ENCODE data around the gene PLCH1. TPM values are rescaled to one million over a fixed set of nuclear protein-coding genes. Genes with fewer than 3 reads are reported as not detected.

The PLCH1 gene
- total RNA-seq, 1 donor from 2014 or later, result 8.0 TPM

DNA sequence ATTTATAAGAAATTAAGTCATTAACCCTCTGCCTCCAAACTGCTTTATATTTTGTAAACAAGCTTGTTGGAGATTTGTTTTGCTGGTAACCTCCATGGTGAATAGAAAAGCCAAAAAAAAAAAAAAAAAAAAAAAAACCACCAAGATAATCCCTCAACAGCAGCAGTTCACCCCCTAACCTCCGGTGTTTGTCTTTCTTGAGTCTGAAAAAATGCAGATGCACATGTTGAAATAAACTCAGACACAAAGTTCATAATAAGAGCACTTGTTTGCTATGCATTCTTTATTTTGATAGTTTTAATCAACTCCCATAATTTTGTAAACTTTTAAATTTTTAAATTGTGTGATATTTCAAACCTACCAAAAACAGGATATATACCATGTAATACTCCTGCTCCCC, 1.8 kb upstream of the PLCH1 start:
- DNase-seq (ENCODE audit: low spot score), result no peak

DNA sequence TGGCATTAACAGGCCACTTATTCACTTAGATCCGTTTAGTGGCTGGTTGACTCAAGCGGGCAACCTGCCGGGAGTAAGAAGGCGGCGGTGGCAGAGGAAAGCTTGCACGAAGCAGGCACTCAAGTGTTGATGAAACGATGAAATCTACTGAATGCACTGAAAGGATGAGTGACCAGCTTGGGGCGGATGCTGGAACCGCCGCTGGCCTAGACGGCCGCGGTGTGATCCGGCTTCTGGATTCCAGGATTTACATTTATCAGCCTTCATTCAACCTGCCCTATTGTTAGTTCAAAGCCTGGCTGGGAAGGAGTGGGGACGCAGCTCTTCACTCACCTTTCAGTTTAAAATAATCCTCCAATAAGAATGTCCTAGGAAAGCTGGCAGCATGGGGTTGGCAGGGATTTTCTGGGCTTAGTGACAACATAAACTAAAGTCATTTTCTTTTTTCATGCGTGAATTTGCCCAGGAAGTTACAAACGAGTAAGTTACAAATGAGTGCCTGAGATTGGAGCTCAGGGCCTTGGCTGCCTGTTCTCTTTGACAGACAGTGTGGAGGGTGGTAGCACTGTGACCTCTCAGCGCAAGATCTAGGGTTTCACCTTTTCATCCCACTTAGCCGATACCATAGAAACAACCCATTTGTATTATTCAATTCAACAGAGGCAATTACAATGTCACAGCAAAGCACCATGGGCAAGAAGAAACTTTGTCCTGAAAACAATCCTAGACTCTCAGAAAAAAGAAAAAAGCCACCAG, 1.1 kb upstream of the PLCH1 start:
- peak; percentile 14 for DNase-seq (ENCODE audit: low spot score)

GRCh38 chr3:155744010-155744625, 753 bp downstream of the PLCH1 start:
- DNase-seq (ENCODE audit: low spot score), result peak; percentile 55

GRCh38 chr3:155743606-155744005, 1.3 kb downstream of the PLCH1 start:
- no peak for DNase-seq (ENCODE audit: low spot score)

- no peak for DNase-seq (ENCODE audit: low spot score)
Measured at GRCh38 chr3:155742349-155742965, 2.4 kb downstream of the PLCH1 start.

DNA sequence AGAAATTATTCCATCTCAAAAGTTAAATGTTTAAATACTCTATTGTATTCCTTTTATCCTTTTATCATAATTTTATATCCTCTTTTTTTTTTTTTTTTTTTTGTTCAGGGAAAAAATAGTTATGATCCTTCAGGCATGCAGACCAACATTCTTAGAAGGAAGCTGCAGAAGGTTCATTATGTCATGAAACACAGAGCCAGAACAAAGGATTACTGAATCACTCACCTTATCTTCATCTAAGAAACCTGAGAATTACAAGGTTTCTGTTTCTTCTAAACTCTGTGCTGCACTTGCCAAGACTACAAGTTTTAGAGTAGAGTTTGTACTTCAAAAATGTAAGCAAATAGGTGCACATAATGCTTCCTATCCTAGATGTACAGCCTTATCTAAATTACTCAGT, 3.3 kb downstream of the PLCH1 start:
- no peak for DNase-seq (ENCODE audit: low spot score)

DNA sequence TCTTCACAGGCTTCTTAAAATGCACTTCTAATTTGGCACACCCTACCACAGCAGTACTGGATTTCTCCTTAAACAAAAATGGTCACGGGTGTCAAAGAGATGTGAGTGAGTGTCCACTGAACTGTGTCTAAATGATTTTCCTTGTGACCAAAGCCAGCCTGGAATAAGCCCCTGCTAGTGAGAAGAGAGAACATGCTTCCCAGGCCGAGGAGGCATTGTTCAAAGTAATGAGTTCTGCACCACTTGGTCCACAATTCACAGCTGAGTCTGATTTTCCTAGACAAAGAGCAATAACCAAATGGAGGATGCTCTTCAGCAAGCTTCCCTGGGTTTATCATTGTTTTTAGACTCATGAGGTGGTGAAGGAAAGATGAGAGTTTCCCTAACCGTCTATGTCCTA, 3.8 kb downstream of the PLCH1 start:
- DNase-seq (ENCODE audit: low spot score), result no peak

- DNase-seq (ENCODE audit: low spot score), result no peak
Measured at GRCh38 chr3:155739154-155739553, 5.7 kb downstream of the PLCH1 start.

GRCh38 chr3:155738580-155739076, 6.2 kb downstream of the PLCH1 start:
- no peak for DNase-seq (ENCODE audit: low spot score)

DNA sequence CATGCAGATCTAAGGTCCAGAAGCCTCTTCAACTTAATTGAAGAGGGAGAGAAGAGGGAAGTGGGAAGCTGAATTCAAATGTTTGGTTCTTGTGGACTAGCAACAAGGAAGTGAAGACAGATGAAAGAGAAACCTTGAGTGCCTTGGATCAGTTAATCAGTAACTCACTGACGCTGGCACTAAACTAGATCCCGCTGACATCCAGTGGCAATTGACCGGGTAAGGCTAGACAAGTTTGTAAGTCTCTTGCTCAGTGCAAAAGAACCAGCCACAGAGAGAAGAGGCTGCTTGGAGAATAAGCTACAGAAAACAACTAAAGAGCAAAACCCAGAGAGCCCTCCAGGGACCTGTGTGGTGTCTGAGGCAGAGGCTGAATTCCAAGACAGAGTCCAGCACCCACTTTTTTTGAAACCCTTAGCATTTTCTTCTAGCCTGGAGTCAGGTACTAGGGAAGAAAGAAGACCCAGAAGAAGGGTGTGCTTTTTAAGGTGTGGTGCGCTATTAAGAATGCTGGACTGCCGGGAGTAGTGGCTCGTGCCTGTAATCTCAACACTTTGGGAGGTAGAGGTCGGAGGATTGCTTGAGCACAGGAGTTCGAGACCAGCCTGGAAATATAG, 6.9 kb downstream of the PLCH1 start:
- peak; percentile 82 for DNase-seq (ENCODE audit: low spot score)

DNA sequence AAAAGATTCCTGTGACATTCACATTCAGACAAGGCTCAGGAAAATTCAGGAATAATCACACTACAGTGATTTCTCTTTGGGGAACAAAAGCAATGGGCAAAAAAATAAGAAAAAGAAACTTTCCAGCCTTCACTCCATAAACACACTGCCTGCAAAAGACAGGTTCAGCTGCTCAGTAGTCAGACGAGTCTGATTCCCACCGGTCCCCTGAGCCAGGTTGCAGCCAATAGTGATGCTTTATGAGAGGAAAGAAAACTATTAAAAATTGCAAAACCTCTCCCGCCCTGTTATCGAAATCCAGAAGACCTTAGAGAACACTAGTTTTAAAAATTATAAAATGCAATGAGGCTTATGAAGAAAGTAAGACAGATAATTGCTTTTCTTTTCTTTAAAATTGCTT, 8.5 kb downstream of the PLCH1 start:
- DNase-seq (ENCODE audit: low spot score), result no peak

GRCh38 chr3:155730843-155731242, 14.0 kb downstream of the PLCH1 start:
- DNase-seq (ENCODE audit: low spot score), result no peak

DNA sequence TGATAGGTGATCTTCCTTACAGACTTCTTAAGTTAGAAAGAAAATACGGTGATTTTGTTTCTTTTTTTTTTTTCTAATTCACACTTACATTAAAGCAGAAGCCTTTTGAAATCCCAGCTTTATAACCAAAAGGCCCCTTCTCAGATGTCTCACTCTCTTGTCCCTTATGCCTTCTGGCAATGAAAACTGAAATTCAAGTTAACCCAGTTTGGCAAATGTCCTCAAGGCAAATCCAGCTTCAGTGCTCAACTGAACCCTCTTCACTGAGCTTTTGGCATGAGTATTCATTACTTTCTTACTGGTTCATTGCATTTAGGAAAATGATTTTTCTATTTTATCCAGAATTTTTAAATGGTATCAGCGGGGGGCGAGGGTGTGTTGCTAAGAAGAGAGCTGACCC, 17.0 kb downstream of the PLCH1 start:
- no peak for DNase-seq (ENCODE audit: low spot score)

GRCh38 chr3:155714295-155714718, 30.6 kb downstream of the PLCH1 start:
- no peak for DNase-seq (ENCODE audit: low spot score)

DNA sequence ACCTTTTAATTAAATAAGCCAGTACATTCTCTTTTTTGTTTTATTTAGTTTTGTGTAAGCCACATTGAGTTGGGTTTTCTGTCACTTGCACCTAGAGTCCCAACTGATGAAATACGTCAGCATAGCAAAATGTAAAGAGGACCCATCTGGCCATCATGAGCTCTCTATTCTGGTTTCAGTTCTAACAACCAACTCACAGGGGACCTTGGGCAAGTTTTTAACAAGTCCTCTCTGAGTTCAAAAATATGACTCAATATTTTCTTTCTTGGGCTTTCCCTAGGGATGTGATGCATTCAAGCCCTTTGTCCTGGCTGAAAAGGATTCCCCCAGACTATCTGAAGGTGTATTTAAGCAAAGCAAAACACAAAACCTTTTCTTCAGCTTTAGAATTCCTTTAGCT, 32.9 kb downstream of the PLCH1 start:
- DNase-seq (ENCODE audit: low spot score), result no peak

- DNase-seq (ENCODE audit: low spot score), result no peak
Measured at GRCh38 chr3:155704771-155705559, 39.9 kb downstream of the PLCH1 start.

- no peak for DNase-seq (ENCODE audit: low spot score)
Measured at GRCh38 chr3:155704061-155704460, 40.8 kb downstream of the PLCH1 start.

DNA sequence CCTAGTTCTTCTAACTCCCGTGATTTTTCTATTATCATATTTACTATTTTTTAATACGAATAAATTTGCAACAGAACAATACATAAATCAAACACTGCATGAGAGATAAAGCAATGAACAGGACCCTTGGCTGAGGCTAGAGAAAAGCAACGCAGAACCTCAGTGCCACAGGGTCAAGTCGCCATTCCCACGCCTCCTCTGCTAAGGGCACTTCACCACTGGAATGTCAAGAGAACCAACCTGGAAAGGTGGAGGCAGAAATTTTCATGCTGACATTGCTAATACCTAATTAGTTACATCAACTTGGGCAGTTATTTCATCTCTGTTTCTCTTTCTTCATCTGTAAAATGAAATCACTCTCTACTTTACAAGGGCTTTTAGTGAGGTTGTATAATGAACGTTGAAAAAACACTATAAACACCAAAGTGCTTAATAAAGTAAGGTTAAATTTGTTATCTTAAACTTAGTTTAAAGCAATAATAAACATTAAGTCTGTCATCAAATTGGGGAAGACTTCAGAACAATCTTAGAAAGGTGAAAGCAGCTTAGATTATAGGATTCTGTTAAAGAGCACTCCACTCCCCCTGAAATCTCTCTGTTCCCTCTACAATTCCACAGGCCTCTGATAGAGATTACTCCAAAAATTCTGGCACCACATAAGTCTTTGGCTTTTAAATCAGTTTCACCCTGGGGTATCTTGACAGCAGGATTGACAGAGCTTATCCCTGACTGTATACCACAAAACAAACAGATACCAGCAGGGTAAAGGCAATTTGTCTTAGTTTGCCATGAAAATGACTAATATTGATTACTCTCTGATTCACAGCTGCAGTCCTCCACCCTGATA, 41.9 kb downstream of the PLCH1 start:
- no peak for DNase-seq (ENCODE audit: low spot score)

DNA sequence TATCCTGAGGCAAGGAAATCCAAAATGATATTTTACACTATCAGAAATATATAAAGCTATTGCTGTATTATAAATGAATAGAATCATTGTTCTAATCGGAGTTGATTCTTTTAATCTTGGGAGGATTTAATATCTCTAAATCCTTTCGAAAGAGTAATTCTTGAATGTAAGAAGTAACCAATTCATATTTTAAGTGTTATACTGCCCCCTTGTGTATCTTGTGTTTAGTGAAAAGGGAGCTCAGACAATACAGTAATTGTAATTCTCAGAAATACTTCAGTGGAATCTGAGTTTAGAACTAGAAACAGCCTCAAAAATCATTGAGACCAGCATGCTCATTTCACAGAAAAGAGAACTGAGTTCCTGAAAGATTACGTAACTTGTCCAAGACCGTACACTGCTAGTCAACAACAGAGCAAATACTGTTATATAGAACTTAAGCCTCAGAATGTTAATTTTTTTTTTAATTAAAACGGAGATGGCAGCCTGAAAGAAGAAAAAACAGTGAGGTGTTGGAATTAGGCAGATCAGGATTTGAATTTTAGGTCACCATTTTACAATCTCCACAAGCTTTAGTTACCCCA, 42.9 kb downstream of the PLCH1 start:
- no peak for DNase-seq (ENCODE audit: low spot score)

- DNase-seq (ENCODE audit: low spot score), result no peak
Measured at GRCh38 chr3:155697542-155697941, 47.3 kb downstream of the PLCH1 start.

Measured in mucosa of gallbladder (tissue), 1 donor.